ENCODE results near the gene CCL24.
A peak's percentile ranks its signal among the peaks of the same experiment; 100 is the strongest.
"Not testable (repeated sequence)": the region's sequence is repeated elsewhere in the genome, so short reads cannot be mapped to it uniquely, and the experiment has no call there.

CCL24 gene

GRCh38 chr7:75813781-75814236, at the start of gene CCL24:
Gene CCL24, minus strand, starts transcription at chr7:75813806. Its CDS starts 91 bp downstream, at chr7:75813715.
- DNase-seq: no peak

GRCh38 chr7:75861636-75862035, 48.0 kb upstream of the CCL24 start:
- no peak for DNase-seq

GRCh38 chr7:75858410-75858809, 44.8 kb upstream of the CCL24 start:
- no peak for DNase-seq

- DNase-seq: no peak
Observed at GRCh38 chr7:75856536-75856935, 42.9 kb upstream of the CCL24 start.

- not testable (repeated sequence) for DNase-seq
Observed at GRCh38 chr7:75854813-75855345, 41.3 kb upstream of the CCL24 start.

- no peak for DNase-seq
Observed at GRCh38 chr7:75854233-75854632, 40.6 kb upstream of the CCL24 start.

GRCh38 chr7:75850235-75850634, 36.6 kb upstream of the CCL24 start:
- DNase-seq: no peak

GRCh38 chr7:75849573-75849972, 36.0 kb upstream of the CCL24 start:
- no peak for DNase-seq

- no peak for DNase-seq
Observed at GRCh38 chr7:75847707-75848106, 34.1 kb upstream of the CCL24 start.

- not testable (repeated sequence) for DNase-seq
Observed at GRCh38 chr7:75845132-75845531, 31.5 kb upstream of the CCL24 start.

GRCh38 chr7:75844158-75844557, 30.6 kb upstream of the CCL24 start:
- DNase-seq: no peak

GRCh38 chr7:75843613-75844116, 30.1 kb upstream of the CCL24 start:
- no peak for DNase-seq

- no peak for DNase-seq
Observed at GRCh38 chr7:75842836-75843446, 29.3 kb upstream of the CCL24 start.

- DNase-seq: no peak
Observed at GRCh38 chr7:75840029-75840428, 26.4 kb upstream of the CCL24 start.

GRCh38 chr7:75838281-75838930, 24.8 kb upstream of the CCL24 start:
- DNase-seq: not testable (repeated sequence)

GRCh38 chr7:75836798-75837197, 23.2 kb upstream of the CCL24 start:
- no peak for DNase-seq

GRCh38 chr7:75835688-75836285, 22.2 kb upstream of the CCL24 start:
- no peak for DNase-seq

GRCh38 chr7:75833662-75834061, 20.1 kb upstream of the CCL24 start:
- DNase-seq: not testable (repeated sequence)

- DNase-seq: no peak
Observed at GRCh38 chr7:75830978-75831377, 17.4 kb upstream of the CCL24 start.

- DNase-seq: not testable (repeated sequence)
Observed at GRCh38 chr7:75829656-75830055, 16.1 kb upstream of the CCL24 start.

- peak; percentile 31 to 62 for DNase-seq
Observed at GRCh38 chr7:75823198-75823910, 9.7 kb upstream of the CCL24 start.

GRCh38 chr7:75820688-75821087, 7.1 kb upstream of the CCL24 start:
- no peak for DNase-seq

GRCh38 chr7:75819711-75820110, 6.1 kb upstream of the CCL24 start:
- no peak for DNase-seq

All from NCI-H524 (cell line).